OCI-LY3 (cell line): ENCODE data around the gene GUCY1A1.

Experiments used
- CTCF ChIP-seq: fragments of 200-600, 300-600 bp; sonication (generic); IDR thresholded peaks from 2 replicates; pipeline ENCODE4 v1.5.1; 2014; ENCODE audit warnings: antibody characterized with exemption, low read length, low read depth
- EZH2phosphoT487 ChIP-seq: fragments of 200-600 bp; shearing (Covaris generic); IDR thresholded peaks from 2 replicates; pipeline ENCODE4 v1.6.1; 2018; ENCODE audit warnings: antibody characterized with exemption, mixed run types, low read depth

- TF ChIP-seq CTCF: no peak
- no peak for TF ChIP-seq EZH2phosphoT487
Observed at GRCh38 chr4:155722816-155723499, 56.3 kb downstream of the GUCY1A1 start.
